ENCODE measurements around the gene PODN.

Gene PODN

GRCh38 chr1:53048960-53049573 lies 12.9 kb upstream of the PODN start:
- DNase-seq (ENCODE audit: low read depth), result no peak
- H3K4me3 ChIP-seq (ENCODE audit: control insufficient read depth, low read depth, low read length), result no peak overlapping the region
- TF ChIP-seq CTCF (IDR thresholded peaks at IDR 0.05; ENCODE audit: control insufficient read depth, insufficient read depth, low read depth, low read length, missing control alignments), result no peak

GRCh38 chr1:53049574-53049967 lies 12.4 kb upstream of the PODN start:
- no peak for TF ChIP-seq CTCF (IDR thresholded peaks at IDR 0.05; ENCODE audit: control insufficient read depth, insufficient read depth, low read depth, low read length, missing control alignments)
- DNase-seq (ENCODE audit: low read depth), result no peak
- H3K4me3 ChIP-seq (ENCODE audit: control insufficient read depth, low read depth, low read length), result no peak overlapping the region

GRCh38 chr1:53050310-53050709 lies 11.7 kb upstream of the PODN start:
- DNase-seq (ENCODE audit: low read depth), result no peak
- TF ChIP-seq CTCF (IDR thresholded peaks at IDR 0.05; ENCODE audit: control insufficient read depth, insufficient read depth, low read depth, low read length, missing control alignments), result no peak
- no peak overlapping the region for H3K4me3 ChIP-seq (ENCODE audit: control insufficient read depth, low read depth, low read length)

- H3K4me3 ChIP-seq (ENCODE audit: control insufficient read depth, low read depth, low read length), result no peak overlapping the region
- DNase-seq (ENCODE audit: low read depth), result no peak
- no peak for TF ChIP-seq CTCF (IDR thresholded peaks at IDR 0.05; ENCODE audit: control insufficient read depth, insufficient read depth, low read depth, low read length, missing control alignments)
Observed at GRCh38 chr1:53051676-53052075, 10.3 kb upstream of the PODN start.

- DNase-seq (ENCODE audit: low read depth), result peak; percentile 33
- TF ChIP-seq CTCF (IDR thresholded peaks at IDR 0.05; ENCODE audit: control insufficient read depth, insufficient read depth, low read depth, low read length, missing control alignments), result no peak
Observed at GRCh38 chr1:53057127-53057526, 4.9 kb upstream of the PODN start.

GRCh38 chr1:53060579-53060978 lies 1.4 kb upstream of the PODN start:
- DNase-seq (ENCODE audit: low read depth), result peak; percentile 62
- H3K4me3 ChIP-seq (ENCODE audit: control insufficient read depth, low read depth, low read length), result no peak overlapping the region
- no peak for TF ChIP-seq CTCF (IDR thresholded peaks at IDR 0.05; ENCODE audit: control insufficient read depth, insufficient read depth, low read depth, low read length, missing control alignments)

More at GRCh38 chr1:53057127-53057526, 4.9 kb upstream of the PODN start:
- H3K4me3 ChIP-seq (ENCODE audit: control insufficient read depth, low read depth, low read length), result no peak overlapping the region
